OCI-M2 (cell line): ENCODE data around the gene SYNE1.
"Not testable (repeated sequence)": the region's sequence is repeated elsewhere in the genome, so short reads cannot be mapped to it uniquely, and the experiment has no call there.

Experiments
- DNase-seq: peaks from one replicate; lab custom pipeline; 2025; ENCODE audit not compliant: unreplicated experiment; lab: John Stamatoyannopoulos, UW

The SYNE1 gene

GRCh38 chr6:152631376-152631775 lies 5.8 kb downstream of the SYNE1 start:
- no peak for DNase-seq

- no peak for DNase-seq
Observed at GRCh38 chr6:152630832-152631231, 6.3 kb downstream of the SYNE1 start.

- DNase-seq = no peak
Observed at GRCh38 chr6:152625213-152625612, 11.9 kb downstream of the SYNE1 start.

GRCh38 chr6:152614776-152615175 lies 22.4 kb downstream of the SYNE1 start:
- DNase-seq = not testable (repeated sequence)

GRCh38 chr6:152609125-152609670 lies 28.0 kb downstream of the SYNE1 start:
- DNase-seq = no peak

GRCh38 chr6:152605941-152606340 lies 31.2 kb downstream of the SYNE1 start:
- no peak for DNase-seq

- DNase-seq = no peak
Observed at GRCh38 chr6:152605342-152605741, 31.8 kb downstream of the SYNE1 start.

- DNase-seq = no peak
Observed at GRCh38 chr6:152603911-152604310, 33.3 kb downstream of the SYNE1 start.

GRCh38 chr6:152600022-152600421 lies 37.1 kb downstream of the SYNE1 start:
- no peak for DNase-seq

- no peak for DNase-seq
Observed at GRCh38 chr6:152598901-152599537, 38.1 kb downstream of the SYNE1 start.

- DNase-seq = no peak
Observed at GRCh38 chr6:152598421-152598820, 38.7 kb downstream of the SYNE1 start.

- no peak for DNase-seq
Observed at GRCh38 chr6:152596726-152597125, 40.4 kb downstream of the SYNE1 start.

- DNase-seq = no peak
Observed at GRCh38 chr6:152595499-152595898, 41.7 kb downstream of the SYNE1 start.

- no peak for DNase-seq
Observed at GRCh38 chr6:152594701-152595100, 42.5 kb downstream of the SYNE1 start.

GRCh38 chr6:152588456-152588855 lies 48.7 kb downstream of the SYNE1 start:
- no peak for DNase-seq

GRCh38 chr6:152587473-152587872 lies 49.7 kb downstream of the SYNE1 start:
- no peak for DNase-seq

GRCh38 chr6:152585236-152585635 lies 51.9 kb downstream of the SYNE1 start:
- DNase-seq = no peak

- DNase-seq = no peak
Observed at GRCh38 chr6:152583888-152584287, 53.3 kb downstream of the SYNE1 start.

- no peak for DNase-seq
Observed at GRCh38 chr6:152576525-152576924, 60.6 kb downstream of the SYNE1 start.

GRCh38 chr6:152575621-152576150 lies 61.5 kb downstream of the SYNE1 start:
- DNase-seq = no peak

GRCh38 chr6:152575161-152575560 lies 62.0 kb downstream of the SYNE1 start:
- no peak for DNase-seq

GRCh38 chr6:152573762-152574161 lies 63.4 kb downstream of the SYNE1 start:
- DNase-seq = no peak
